Endothelial cell of umbilical vein (primary cell): ENCODE measurements around the gene RPL37A. TPM values are rescaled to one million over a fixed set of nuclear protein-coding genes. Genes with fewer than 3 reads are reported as not detected.

Source experiments
- BruUV-seq: library from RNA; stranded (reverse); fragments of 400-500 nt; replicated peaks from 2 replicates; lab custom pipeline; 2021; lab: Mats Ljungman, UMichigan
- CTCF ChIA-PET: fragments of 300-600, 350-600 bp; sonication (Branson Sonifier 250); formaldehyde crosslinking; loops from one replicate; lab custom pipeline; 2021; ENCODE audit warnings: antibody characterized with exemption, inconsistent platforms; lab: Charles Lee
- POLR2A ChIA-PET: fragments of 300-600, 350-600 bp; sonication (Branson Sonifier 250); formaldehyde crosslinking; loops from one replicate; lab custom pipeline; 2021; ENCODE audit warnings: antibody characterized with exemption, inconsistent platforms; lab: Charles Lee
- DNase-seq: peaks from one replicate; pipeline ENCODE4 v3.0.0-alpha.2; 2011; ENCODE audit warnings: low read depth, low spot score
- FAIRE-seq: peaks from 2 replicates; lab custom pipeline; 2011; peaks lifted over from hg19 to GRCh38; lab: Jason Lieb, UNC
- H2AFZ ChIP-seq: 2 replicates; pipeline ENCODE4 v1.6.0; 2012; ENCODE audit warnings: low read depth, low read length, control low read depth, inconsistent platforms
- H3K27ac ChIP-seq: 2 replicates; pipeline ENCODE4 v1.5.1; 2011; ENCODE audit warnings: low read depth, mild to moderate bottlenecking, control low read depth, low read length, moderate library complexity; ENCODE audit not compliant: insufficient read depth
- H3K27me3 ChIP-seq, 2 experiments: 2 replicates each; pipeline versions ENCODE4 v1.6.0 to v1.6.1; 2011; ENCODE audit warnings: low read length in 2 of 2, mixed read lengths in 1 of 2; ENCODE audit not compliant: control insufficient read depth in 2 of 2, insufficient read depth in 2 of 2
- H3K36me3 ChIP-seq, 2 experiments: 2 replicates in 1 of 2; 3 replicates in 1 of 2; pipeline ENCODE4 v1.5.1; 2011; ENCODE audit warnings: low read length in 2 of 2, mild to moderate bottlenecking in 1 of 2, moderate library complexity in 1 of 2; ENCODE audit not compliant: control insufficient read depth in 2 of 2, insufficient read depth in 2 of 2; ENCODE audit errors: extremely low read depth in 1 of 2
- H3K4me1 ChIP-seq: 3 replicates; pipeline ENCODE4 v1.5.1; 2011; ENCODE audit warnings: mild to moderate bottlenecking, low read length; ENCODE audit not compliant: control insufficient read depth, insufficient read depth; ENCODE audit errors: extremely low read depth
- H3K4me2 ChIP-seq: 2 replicates; pipeline ENCODE4 v1.6.1; 2011; ENCODE audit warnings: low read length, control low read depth, mixed read lengths; ENCODE audit not compliant: insufficient read depth
- H3K4me3 ChIP-seq, 3 experiments: fragments of 200-600 bp in 1 of 3; sonication (generic), shearing (Covaris generic) in 1 of 3; replicated peaks in 1 of 3; 2 replicates each; pipeline ENCODE4 v1.5.1; 2011 to 2016; ENCODE audit warnings: control low read depth in 3 of 3, low read length in 3 of 3, mild to moderate bottlenecking in 2 of 3, inconsistent platforms in 1 of 3, low read depth in 1 of 3, moderate library complexity in 1 of 3; ENCODE audit not compliant: insufficient read depth in 1 of 3
- H3K79me2 ChIP-seq: 2 replicates; pipeline ENCODE4 v1.6.0; 2012; ENCODE audit warnings: low read length, inconsistent platforms; ENCODE audit not compliant: control insufficient read depth, insufficient read depth
- H3K9ac ChIP-seq: replicated peaks from 2 replicates; pipeline ENCODE3; 2011; ENCODE audit warnings: low read length, control low read depth; ENCODE audit not compliant: insufficient read depth; ENCODE audit errors: extremely low read depth
- H3K9me1 ChIP-seq: replicated peaks from 3 replicates; pipeline ENCODE4 v1.6.0; 2011; ENCODE audit warnings: mild to moderate bottlenecking, low read length; ENCODE audit not compliant: control insufficient read depth, insufficient read depth; ENCODE audit errors: extremely low read depth
- H3K9me3 ChIP-seq: replicated peaks from 2 replicates; pipeline ENCODE4 v1.5.1; 2012; ENCODE audit warnings: low read length, inconsistent platforms; ENCODE audit not compliant: control insufficient read depth, insufficient read depth
- H4K20me1 ChIP-seq: replicated peaks from 2 replicates; pipeline ENCODE3; 2011; ENCODE audit warnings: mild to moderate bottlenecking, low read length; ENCODE audit not compliant: control insufficient read depth, insufficient read depth; ENCODE audit errors: extremely low read depth
- EZH2 ChIP-seq: IDR thresholded peaks from 2 replicates; pipeline ENCODE4 v1.6.1; 2012; ENCODE audit warnings: borderline replicate concordance, low read depth, mild to moderate bottlenecking, moderate library complexity, low read length, inconsistent platforms; ENCODE audit not compliant: severe bottlenecking
- FOS ChIP-seq: IDR thresholded peaks from 2 replicates; pipeline ENCODE4 v1.6.1; 2011; ENCODE audit warnings: mild to moderate bottlenecking, low read length, moderate library complexity, borderline replicate concordance; ENCODE audit not compliant: insufficient read depth
- GATA2 ChIP-seq: IDR thresholded peaks from 2 replicates; pipeline ENCODE4 v1.7.0; 2011; ENCODE audit warnings: low read depth, mild to moderate bottlenecking, moderate library complexity, mixed read lengths, low read length; ENCODE audit not compliant: insufficient read length, insufficient read depth
- JUN ChIP-seq: IDR thresholded peaks from 2 replicates; pipeline ENCODE4 v1.6.1; 2011; ENCODE audit warnings: borderline replicate concordance, low read depth; ENCODE audit not compliant: insufficient read length, insufficient read depth
- MYC ChIP-seq: IDR thresholded peaks from one replicate; pipeline ENCODE4 v1.6.1; 2011; ENCODE audit warnings: mild to moderate bottlenecking, low read depth, low read length
- POLR2A ChIP-seq: IDR thresholded peaks from 2 replicates; pipeline ENCODE4 v1.6.1; 2012; ENCODE audit warnings: low read depth, mild to moderate bottlenecking, control low read depth, low read length
- POLR2AphosphoS5 ChIP-seq: IDR thresholded peaks from 2 replicates; pipeline ENCODE4 v1.6.1; 2012; ENCODE audit warnings: low read depth, mild to moderate bottlenecking, control low read depth, low read length, moderate library complexity; ENCODE audit not compliant: insufficient read depth
- dilution Hi-C: fragments of 300-500 bp; cut with MboI; formaldehyde crosslinking; loops from one replicate; pipeline ENCODE4 v1.15.0; 2019; ENCODE audit warnings: low sequenced_read_pairs; ENCODE audit not compliant: extremely low pct_ligation_motif_present
- intact Hi-C: fragments of 100-400 bp; cut with micrococcal nuclease; formaldehyde crosslinking; loops from one replicate; pipeline ENCODE4 v1.10.0; 2022
- polyA plus RNA-seq, 4 experiments: library from polyadenylated mRNA; depleted of rRNA in 3 of 4; stranded (reverse) in 3 of 4; unstranded in 1 of 4; fragments of >200 nt; gene quantifications; 2 replicates each; pipeline versions ENCODE4 v1.2.1 to v1.2.3, GENCODE V29; 2011 to 2012; ENCODE audit warnings: missing spikeins in 1 of 4
- total RNA-seq: library from RNA; stranded (reverse); gene quantifications from 2 replicates; pipeline ENCODE4 v1.2.3, GENCODE V29; 2021
- TF ChIP-seq, protein P1 (sequence below): IDR thresholded peaks from 2 replicates; pipeline ENCODE4 v1.6.1; 2011; ENCODE audit not compliant: insufficient read depth, insufficient read length
- TF ChIP-seq, protein P2 (sequence below), 2 donors: IDR thresholded peaks; 1 replicate in 1 of 2; 2 replicates in 1 of 2; pipeline ENCODE4 v1.5.1; 2011; ENCODE audit warnings: low read length in 2 of 2, mild to moderate bottlenecking in 2 of 2, moderate library complexity in 2 of 2, control low read depth in 1 of 2, inconsistent platforms in 1 of 2, low read depth in 1 of 2; ENCODE audit not compliant: insufficient read depth in 1 of 2; ENCODE audit errors: extremely low read depth in 1 of 2

Gene RPL37A
- total and polyA plus RNA-seq, 2 donors (not counting 3 experiments of a cell fraction or from before 2014, with no cell fraction given), result 1,889 to 2,628 TPM

DNA sequence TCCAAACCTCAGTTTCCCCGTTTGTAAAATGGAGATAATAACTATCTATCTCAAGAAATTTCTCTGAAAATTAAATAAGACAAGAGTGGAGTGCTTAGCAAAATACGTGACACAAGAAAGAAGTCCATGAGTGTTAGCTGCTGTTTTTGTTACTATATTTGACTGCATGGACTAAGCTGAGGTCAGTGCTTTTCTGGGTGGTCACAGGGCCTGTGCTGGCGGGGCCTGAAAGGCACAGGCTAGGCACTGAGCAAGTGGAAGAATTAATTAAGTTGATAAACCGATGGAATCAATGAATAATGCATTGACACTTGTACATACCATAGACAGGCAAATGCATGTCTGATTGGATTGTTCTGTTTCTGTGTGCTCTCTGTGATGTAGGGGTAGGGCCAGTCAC, 27.3 kb downstream of the RPL37A start:
- Histone ChIP-seq H2AFZ (no peak overlapping the region), H3K9ac (no peak overlapping the region), H3K36me3 (no peaks in the 10 kb centered on the region), H3K27ac (no peak overlapping the region), H3K4me2 (no peak overlapping the region), H3K27me3 (no peaks in the 10 kb centered on the region), H3K4me3 (no peak overlapping the region), H3K4me1 (no peaks in the 10 kb centered on the region), H4K20me1 (no peaks in the 10 kb centered on the region), H3K9me3 (no peaks in the 10 kb centered on the region), H3K79me2 (no peaks in the 10 kb centered on the region), H3K9me1 (no peaks in the 10 kb centered on the region)
- no peak for FAIRE-seq
- no peak for TF ChIP-seq FOS
- no peak for TF ChIP-seq MYC
- TF ChIP-seq, protein P1, sequence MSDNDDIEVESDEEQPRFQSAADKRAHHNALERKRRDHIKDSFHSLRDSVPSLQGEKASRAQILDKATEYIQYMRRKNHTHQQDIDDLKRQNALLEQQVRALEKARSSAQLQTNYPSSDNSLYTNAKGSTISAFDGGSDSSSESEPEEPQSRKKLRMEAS, result no peak
- no peak for TF ChIP-seq POLR2AphosphoS5
- TF ChIP-seq EZH2, result no peak
- TF ChIP-seq GATA2, result no peak
- TF ChIP-seq POLR2A, result no peak
- TF ChIP-seq JUN, result no peak
- TF ChIP-seq, protein P2, sequence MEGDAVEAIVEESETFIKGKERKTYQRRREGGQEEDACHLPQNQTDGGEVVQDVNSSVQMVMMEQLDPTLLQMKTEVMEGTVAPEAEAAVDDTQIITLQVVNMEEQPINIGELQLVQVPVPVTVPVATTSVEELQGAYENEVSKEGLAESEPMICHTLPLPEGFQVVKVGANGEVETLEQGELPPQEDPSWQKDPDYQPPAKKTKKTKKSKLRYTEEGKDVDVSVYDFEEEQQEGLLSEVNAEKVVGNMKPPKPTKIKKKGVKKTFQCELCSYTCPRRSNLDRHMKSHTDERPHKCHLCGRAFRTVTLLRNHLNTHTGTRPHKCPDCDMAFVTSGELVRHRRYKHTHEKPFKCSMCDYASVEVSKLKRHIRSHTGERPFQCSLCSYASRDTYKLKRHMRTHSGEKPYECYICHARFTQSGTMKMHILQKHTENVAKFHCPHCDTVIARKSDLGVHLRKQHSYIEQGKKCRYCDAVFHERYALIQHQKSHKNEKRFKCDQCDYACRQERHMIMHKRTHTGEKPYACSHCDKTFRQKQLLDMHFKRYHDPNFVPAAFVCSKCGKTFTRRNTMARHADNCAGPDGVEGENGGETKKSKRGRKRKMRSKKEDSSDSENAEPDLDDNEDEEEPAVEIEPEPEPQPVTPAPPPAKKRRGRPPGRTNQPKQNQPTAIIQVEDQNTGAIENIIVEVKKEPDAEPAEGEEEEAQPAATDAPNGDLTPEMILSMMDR (IDR thresholded peaks at IDR 0.05; ENCODE audit: extremely low read depth in 1 of 2, insufficient read depth in 1 of 2, low read depth in 1 of 2, low read length in 2 of 2), result no peak
- intact Hi-C loops (no loop called here), dilution Hi-C loops (loop anchor here (10.0 kb wide), 1 partner anchor 129 kb away; no protein-coding TSS in a partner anchor)
- ChIA-PET CTCF (interaction anchor here (13.2 kb wide), 1 partner anchor 138 kb away, joined by 583 read pairs; no protein-coding TSS in a partner anchor), POLR2A (no interaction called here)
- no TSS peak for BruUV-seq
- no peak for DNase-seq
